ENCODE measurements around the gene PARD3. TPM values are rescaled to one million over a fixed set of nuclear protein-coding genes. Genes with fewer than 3 reads are reported as not detected.

Gene PARD3
- total and polyA plus RNA-seq, 2 donors from 2014 or later, result 21.1 to 47.5 TPM

DNA sequence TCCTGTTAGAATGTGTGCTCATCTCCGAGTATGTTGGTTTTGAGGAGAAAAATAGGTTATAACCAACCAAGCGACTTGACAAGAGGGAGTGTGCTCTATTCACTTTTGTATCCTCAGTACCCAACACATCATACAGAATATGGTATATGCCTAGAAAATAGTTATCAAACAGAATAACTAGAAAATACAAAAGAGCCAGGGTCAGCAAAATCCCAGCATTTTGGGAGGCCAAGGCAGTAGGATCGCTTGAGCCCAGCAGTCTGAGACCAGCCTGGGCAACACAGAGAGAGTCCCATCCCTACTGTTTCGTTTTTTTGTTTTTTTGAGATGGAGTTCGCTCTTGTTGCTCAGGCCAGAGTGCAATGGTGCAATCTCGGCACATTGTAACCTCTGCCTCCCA lies 257.9 kb downstream of the PARD3 start:
- no peaks in the 10 kb centered on the region for H3K4me1 ChIP-seq (ENCODE audit: control insufficient read depth in 2 of 3, insufficient read depth in 2 of 3, low read depth in 1 of 3, low read length in 3 of 3)
- H3K27ac ChIP-seq (ENCODE audit: low read depth in 2 of 2, low read length in 2 of 2), result no peak overlapping the region
- H3K36me3 ChIP-seq (ENCODE audit: control insufficient read depth in 2 of 3, insufficient read depth in 3 of 3, low read length in 3 of 3), result no peaks in the 10 kb centered on the region
- TF ChIP-seq CTCF (IDR thresholded peaks at IDR 0.05; ENCODE audit: borderline replicate concordance, extremely low read depth, insufficient read depth), result no peak
- H3K4me3 ChIP-seq (ENCODE audit: low read length in 3 of 3), result no peak overlapping the region
- intact Hi-C loops (cut with DNase I), result no loop called here
- H3K27me3 ChIP-seq (ENCODE audit: control insufficient read depth, insufficient read depth, low read length), result no peaks in the 10 kb centered on the region
- no peak for FAIRE-seq
- DNase-seq, result no peak
- no peaks in the 10 kb centered on the region for H3K9me3 ChIP-seq (ENCODE audit: control insufficient read depth in 2 of 3, insufficient read depth in 1 of 3, low read length in 3 of 3)
- H3K9ac ChIP-seq (ENCODE audit: low read length in 3 of 3), result no peak overlapping the region

GRCh38 chr10:34555653-34556052 lies 259.4 kb downstream of the PARD3 start:
- Histone ChIP-seq H3K36me3 (ENCODE audit: control insufficient read depth in 2 of 3, insufficient read depth in 3 of 3, low read length in 3 of 3) (no peaks in the 10 kb centered on the region), H3K9ac (ENCODE audit: low read length in 3 of 3) (no peak overlapping the region), H3K9me3 (ENCODE audit: control insufficient read depth in 2 of 3, insufficient read depth in 1 of 3, low read length in 3 of 3) (no peaks in the 10 kb centered on the region), H3K4me3 (ENCODE audit: low read length in 3 of 3) (no peak overlapping the region), H3K27ac (ENCODE audit: low read depth in 2 of 2, low read length in 2 of 2) (no peak overlapping the region), H3K27me3 (ENCODE audit: control insufficient read depth, insufficient read depth, low read length) (no peaks in the 10 kb centered on the region), H3K4me1 (ENCODE audit: control insufficient read depth in 2 of 3, insufficient read depth in 2 of 3, low read depth in 1 of 3, low read length in 3 of 3) (no peaks in the 10 kb centered on the region)
- no peak for FAIRE-seq
- intact Hi-C loops (cut with DNase I), result no loop called here
- no peak for TF ChIP-seq CTCF (IDR thresholded peaks at IDR 0.05; ENCODE audit: borderline replicate concordance, extremely low read depth, insufficient read depth)
- no peak for DNase-seq

DNA sequence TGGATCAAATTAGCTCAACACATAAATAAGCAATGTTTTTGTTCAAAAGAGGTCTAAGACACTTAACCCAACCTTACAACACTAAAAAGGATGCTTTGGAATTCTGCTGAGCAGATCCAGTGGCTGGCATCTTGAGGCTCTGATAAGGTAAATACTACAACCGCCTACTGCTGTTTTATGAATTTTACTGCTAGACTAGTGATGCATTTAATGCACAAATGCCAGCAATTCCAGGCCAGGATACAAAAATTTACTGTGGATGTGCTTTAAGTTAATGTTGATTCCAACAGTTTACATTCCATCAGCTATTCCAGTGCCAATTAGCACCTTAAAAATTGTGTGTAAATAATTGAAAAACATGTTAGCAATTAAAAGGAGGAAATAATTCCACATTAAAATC lies 261.3 kb downstream of the PARD3 start:
- Histone ChIP-seq H3K27me3 (ENCODE audit: control insufficient read depth, insufficient read depth, low read length) (no peaks in the 10 kb centered on the region), H3K9me3 (ENCODE audit: control insufficient read depth in 2 of 3, insufficient read depth in 1 of 3, low read length in 3 of 3) (no peaks in the 10 kb centered on the region), H3K9ac (ENCODE audit: low read length in 3 of 3) (no peak overlapping the region), H3K4me1 (ENCODE audit: control insufficient read depth in 2 of 3, insufficient read depth in 2 of 3, low read depth in 1 of 3, low read length in 3 of 3) (no peaks in the 10 kb centered on the region), H3K4me3 (ENCODE audit: low read length in 3 of 3) (no peak overlapping the region), H3K27ac (ENCODE audit: low read depth in 2 of 2, low read length in 2 of 2) (no peak overlapping the region), H3K36me3 (ENCODE audit: control insufficient read depth in 2 of 3, insufficient read depth in 3 of 3, low read length in 3 of 3) (no peaks in the 10 kb centered on the region)
- FAIRE-seq (no peak), DNase-seq (peak in 2 of 5 donors; percentile 4 to 19)
- intact Hi-C loops (cut with DNase I), result no loop called here
- no peak for TF ChIP-seq CTCF (IDR thresholded peaks at IDR 0.05; ENCODE audit: borderline replicate concordance, extremely low read depth, insufficient read depth)

GRCh38 chr10:34551295-34551694 lies 263.8 kb downstream of the PARD3 start:
- Histone ChIP-seq H3K4me1 (ENCODE audit: control insufficient read depth in 2 of 3, insufficient read depth in 2 of 3, low read depth in 1 of 3, low read length in 3 of 3) (peaks cover 0 to 2% (median 0%) of the 10 kb centered on the region in 3 donors), H3K27ac (ENCODE audit: low read depth in 2 of 2, low read length in 2 of 2) (no peak overlapping the region), H3K9me3 (ENCODE audit: control insufficient read depth in 2 of 3, insufficient read depth in 1 of 3, low read length in 3 of 3) (no peaks in the 10 kb centered on the region), H3K9ac (ENCODE audit: low read length in 3 of 3) (no peak overlapping the region), H3K27me3 (ENCODE audit: control insufficient read depth, insufficient read depth, low read length) (no peaks in the 10 kb centered on the region), H3K36me3 (ENCODE audit: control insufficient read depth in 2 of 3, insufficient read depth in 3 of 3, low read length in 3 of 3) (no peaks in the 10 kb centered on the region), H3K4me3 (ENCODE audit: low read length in 3 of 3) (no peak overlapping the region)
- FAIRE-seq (no peak), DNase-seq (no peak)
- intact Hi-C loops (cut with DNase I), result no loop called here
- TF ChIP-seq CTCF (IDR thresholded peaks at IDR 0.05; ENCODE audit: borderline replicate concordance, extremely low read depth, insufficient read depth), result no peak

Data from kidney (tissue), 14 donors.